ENCODE data around the gene COG6.

COG6 gene

GRCh38 chr13:39655569-39656324 lies at the start of gene COG6:
COG6 (plus strand) TSS chr13:39655662; CDS start chr13:39655727, 65 bp downstream.
- peak; percentile 91 for DNase-seq (ENCODE audit: low spot score)

GRCh38 chr13:39605677-39606320 lies 49.7 kb upstream of the COG6 start:
- DNase-seq (ENCODE audit: low spot score) = no peak

GRCh38 chr13:39607876-39608275 lies 47.6 kb upstream of the COG6 start:
- DNase-seq (ENCODE audit: low spot score) = no peak

- DNase-seq (ENCODE audit: low spot score) = peak; percentile 60
Measured at GRCh38 chr13:39612023-39612637, 43.3 kb upstream of the COG6 start.

- peak; percentile 60 for DNase-seq (ENCODE audit: low spot score)
Measured at GRCh38 chr13:39616087-39616694, 39.3 kb upstream of the COG6 start.

- DNase-seq (ENCODE audit: low spot score) = no peak
Measured at GRCh38 chr13:39618561-39618960, 36.9 kb upstream of the COG6 start.

- DNase-seq (ENCODE audit: low spot score) = no peak
Measured at GRCh38 chr13:39623466-39623865, 32.0 kb upstream of the COG6 start.

GRCh38 chr13:39631307-39631706 lies 24.2 kb upstream of the COG6 start:
- DNase-seq (ENCODE audit: low spot score) = no peak

GRCh38 chr13:39632994-39633393 lies 22.5 kb upstream of the COG6 start:
- DNase-seq (ENCODE audit: low spot score) = no peak

GRCh38 chr13:39635564-39635963 lies 19.9 kb upstream of the COG6 start:
- DNase-seq (ENCODE audit: low spot score) = no peak

- no peak for DNase-seq (ENCODE audit: low spot score)
Measured at GRCh38 chr13:39637890-39638289, 17.6 kb upstream of the COG6 start.

- no peak for DNase-seq (ENCODE audit: low spot score)
Measured at GRCh38 chr13:39641645-39642044, 13.8 kb upstream of the COG6 start.

GRCh38 chr13:39646122-39646521 lies 9.3 kb upstream of the COG6 start:
- DNase-seq (ENCODE audit: low spot score) = no peak

GRCh38 chr13:39655041-39655568 lies 357 bp upstream of the COG6 start:
- no peak for DNase-seq (ENCODE audit: low spot score)

GRCh38 chr13:39656325-39656677 lies 839 bp downstream of the COG6 start:
- no peak for DNase-seq (ENCODE audit: low spot score)

GRCh38 chr13:39663508-39663907 lies 8.0 kb downstream of the COG6 start:
- DNase-seq (ENCODE audit: low spot score) = no peak

- no peak for DNase-seq (ENCODE audit: low spot score)
Measured at GRCh38 chr13:39663958-39664357, 8.5 kb downstream of the COG6 start.

- DNase-seq (ENCODE audit: low spot score) = no peak
Measured at GRCh38 chr13:39665763-39666162, 10.3 kb downstream of the COG6 start.

- DNase-seq (ENCODE audit: low spot score) = no peak
Measured at GRCh38 chr13:39670445-39670844, 15.0 kb downstream of the COG6 start.

- DNase-seq (ENCODE audit: low spot score) = no peak
Measured at GRCh38 chr13:39672378-39673132, 17.1 kb downstream of the COG6 start.

- DNase-seq (ENCODE audit: low spot score) = no peak
Measured at GRCh38 chr13:39675904-39676303, 20.4 kb downstream of the COG6 start.

GRCh38 chr13:39676315-39676876 lies 20.9 kb downstream of the COG6 start:
- DNase-seq (ENCODE audit: low spot score) = peak; percentile 36

Data from activated CD4-positive, alpha-beta T cell treated with anti-CD3 and anti-CD28 coated beads, Interleukin-2, Interleukin-4, amounts not matched to agents 100 ng/mL and 50 ng/mL, durations not matched to agents 16 hours and 8 hours (primary cell).